Measurements from ENCODE around the gene COMMD1.

DNA sequence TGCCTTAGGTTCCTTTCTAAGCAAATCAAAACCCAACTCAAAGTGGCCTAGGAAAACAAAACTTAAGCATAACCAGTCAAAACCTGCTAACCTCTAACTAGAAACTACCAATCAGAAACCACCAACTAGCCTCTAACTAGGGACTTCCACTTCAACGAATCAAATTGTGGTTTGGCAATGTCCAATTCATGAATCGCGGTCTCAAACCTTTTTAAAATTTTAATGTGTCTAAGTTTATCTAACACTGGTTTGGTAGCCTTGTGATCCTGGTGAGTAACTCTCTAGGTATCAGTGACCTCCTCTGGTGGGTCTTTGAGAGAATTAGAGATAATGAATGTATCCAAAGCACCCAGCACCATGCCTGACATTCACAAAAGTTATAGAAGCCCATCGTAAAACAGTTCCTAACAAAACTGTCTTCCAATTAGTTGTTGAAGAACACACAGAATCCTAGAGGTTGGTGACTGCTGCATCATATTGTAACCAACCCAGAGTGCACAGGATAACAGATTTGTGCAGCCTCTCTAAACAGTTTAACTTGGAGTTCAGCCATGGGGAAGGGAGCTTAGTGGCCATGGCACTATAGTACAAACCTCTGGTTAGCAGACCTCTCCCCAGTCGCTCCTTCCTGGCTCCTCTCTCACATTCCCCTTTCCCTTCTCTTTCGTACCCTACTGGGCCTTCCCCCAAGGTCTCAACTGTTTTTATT is 245.3 kb downstream of the COMMD1 start:
- TF ChIP-seq POLR2AphosphoS5 (IDR thresholded peaks at IDR 0.05; ENCODE audit: low read depth, low read length) = no peak
- TF ChIP-seq TAF1 (IDR thresholded peaks at IDR 0.05; ENCODE audit: borderline replicate concordance, insufficient read depth, low read length) = no peak
- TF ChIP-seq, protein P1, sequence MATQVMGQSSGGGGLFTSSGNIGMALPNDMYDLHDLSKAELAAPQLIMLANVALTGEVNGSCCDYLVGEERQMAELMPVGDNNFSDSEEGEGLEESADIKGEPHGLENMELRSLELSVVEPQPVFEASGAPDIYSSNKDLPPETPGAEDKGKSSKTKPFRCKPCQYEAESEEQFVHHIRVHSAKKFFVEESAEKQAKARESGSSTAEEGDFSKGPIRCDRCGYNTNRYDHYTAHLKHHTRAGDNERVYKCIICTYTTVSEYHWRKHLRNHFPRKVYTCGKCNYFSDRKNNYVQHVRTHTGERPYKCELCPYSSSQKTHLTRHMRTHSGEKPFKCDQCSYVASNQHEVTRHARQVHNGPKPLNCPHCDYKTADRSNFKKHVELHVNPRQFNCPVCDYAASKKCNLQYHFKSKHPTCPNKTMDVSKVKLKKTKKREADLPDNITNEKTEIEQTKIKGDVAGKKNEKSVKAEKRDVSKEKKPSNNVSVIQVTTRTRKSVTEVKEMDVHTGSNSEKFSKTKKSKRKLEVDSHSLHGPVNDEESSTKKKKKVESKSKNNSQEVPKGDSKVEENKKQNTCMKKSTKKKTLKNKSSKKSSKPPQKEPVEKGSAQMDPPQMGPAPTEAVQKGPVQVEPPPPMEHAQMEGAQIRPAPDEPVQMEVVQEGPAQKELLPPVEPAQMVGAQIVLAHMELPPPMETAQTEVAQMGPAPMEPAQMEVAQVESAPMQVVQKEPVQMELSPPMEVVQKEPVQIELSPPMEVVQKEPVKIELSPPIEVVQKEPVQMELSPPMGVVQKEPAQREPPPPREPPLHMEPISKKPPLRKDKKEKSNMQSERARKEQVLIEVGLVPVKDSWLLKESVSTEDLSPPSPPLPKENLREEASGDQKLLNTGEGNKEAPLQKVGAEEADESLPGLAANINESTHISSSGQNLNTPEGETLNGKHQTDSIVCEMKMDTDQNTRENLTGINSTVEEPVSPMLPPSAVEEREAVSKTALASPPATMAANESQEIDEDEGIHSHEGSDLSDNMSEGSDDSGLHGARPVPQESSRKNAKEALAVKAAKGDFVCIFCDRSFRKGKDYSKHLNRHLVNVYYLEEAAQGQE (IDR thresholded peaks at IDR 0.05; ENCODE audit: insufficient read depth in 1 of 2, low read depth in 2 of 2, low read length in 2 of 2) = no peak
- TF ChIP-seq SIN3A (IDR thresholded peaks at IDR 0.05; ENCODE audit: borderline replicate concordance, insufficient read depth, low read length) = no peak
- TF ChIP-seq FOXP2 (optimal IDR thresholded peaks at IDR 0.05; ENCODE audit: borderline replicate concordance, extremely low read depth, extremely low read length, insufficient read depth) = no peak
